ENCODE results near the gene RUBCNL.

The RUBCNL gene

GRCh38 chr13:46340011-46340410 is 47.0 kb downstream of the RUBCNL start:
- DNase-seq = no peak

DNA sequence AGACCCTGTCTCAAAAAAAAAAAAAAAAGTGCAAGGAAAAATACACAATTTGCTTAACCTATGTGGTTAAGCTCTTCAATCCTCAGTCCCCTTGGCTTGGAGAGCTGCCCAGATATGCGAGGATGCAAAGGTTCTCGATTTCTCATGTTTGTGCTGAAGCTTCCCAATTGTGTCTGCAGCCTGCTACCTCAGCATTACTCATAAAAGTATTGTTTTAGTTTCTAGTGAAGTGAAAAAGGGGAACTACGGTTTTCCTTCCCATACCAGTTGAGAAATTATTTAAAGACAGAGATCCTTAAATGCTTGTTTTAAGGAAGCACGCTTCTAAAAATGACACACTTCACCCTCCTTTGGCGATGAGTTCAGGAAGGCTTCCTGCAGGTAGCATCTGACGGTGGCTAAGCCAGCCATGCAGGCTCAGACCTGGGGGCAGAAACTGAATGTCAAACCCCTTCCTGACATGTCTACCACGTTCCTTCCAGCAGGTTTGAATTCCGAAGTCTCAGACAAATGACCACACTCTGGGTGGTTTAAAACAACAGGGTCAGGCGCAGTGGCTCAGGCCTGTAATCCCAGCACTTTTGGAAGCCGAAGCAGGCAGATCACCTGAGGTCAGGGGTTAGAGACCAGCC is 47.9 kb downstream of the RUBCNL start:
- no peak for DNase-seq

DNA sequence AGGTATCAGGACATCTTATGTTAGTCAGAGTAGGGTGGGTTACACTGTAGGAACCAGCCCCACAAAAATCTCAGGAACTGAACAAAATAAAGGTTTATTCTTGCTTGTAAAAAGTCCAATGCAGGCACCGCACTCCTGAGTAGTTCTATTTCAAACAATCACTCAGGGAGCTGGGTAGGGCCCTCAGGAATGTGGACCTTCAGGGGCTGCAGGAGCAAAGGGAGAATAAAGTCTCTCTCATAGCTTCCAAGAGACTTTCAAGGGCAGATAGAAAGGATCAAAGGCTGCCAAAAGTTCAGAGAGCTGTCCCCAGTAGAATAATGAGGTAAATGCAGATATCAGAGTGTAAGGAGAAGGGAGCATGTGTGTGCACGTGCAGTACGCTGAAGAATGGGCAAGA is 49.4 kb downstream of the RUBCNL start:
- no peak for DNase-seq

DNA sequence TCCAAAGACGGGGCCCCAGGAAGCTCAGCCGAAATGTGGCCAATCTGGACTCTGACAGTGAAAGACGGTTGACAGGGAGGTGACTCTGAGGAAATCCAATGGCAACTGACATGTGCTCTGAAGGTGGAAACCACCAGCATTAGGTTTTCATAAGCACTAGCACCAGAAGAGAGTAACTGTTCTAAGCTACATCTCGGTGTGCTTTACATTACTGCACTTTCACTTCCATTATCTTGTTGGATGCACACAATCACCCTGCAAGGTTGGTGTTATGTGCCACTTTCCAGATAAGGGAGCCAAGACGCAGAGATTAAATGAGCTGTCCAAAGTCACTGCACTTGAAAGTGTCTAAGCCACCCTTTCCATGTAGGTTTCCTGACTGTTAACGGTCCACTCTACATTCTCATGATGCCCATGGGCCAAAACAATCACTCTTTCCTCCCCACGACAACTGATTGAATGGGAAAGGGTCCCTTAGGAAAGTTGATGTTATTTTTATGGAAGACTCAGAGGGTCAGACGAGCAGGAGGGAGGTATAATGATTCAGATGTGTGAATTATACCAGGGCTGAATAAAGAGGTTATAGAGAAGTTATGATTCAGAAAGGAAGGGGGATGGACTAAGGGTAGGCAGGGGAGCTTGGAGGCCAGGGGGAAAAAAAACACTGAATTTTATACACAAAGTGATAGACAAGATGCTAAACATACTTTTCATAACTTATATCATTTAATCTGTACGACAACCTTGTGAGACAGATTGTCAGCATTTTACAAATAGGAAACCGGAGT is 52.8 kb downstream of the RUBCNL start:
- DNase-seq = no peak

DNA sequence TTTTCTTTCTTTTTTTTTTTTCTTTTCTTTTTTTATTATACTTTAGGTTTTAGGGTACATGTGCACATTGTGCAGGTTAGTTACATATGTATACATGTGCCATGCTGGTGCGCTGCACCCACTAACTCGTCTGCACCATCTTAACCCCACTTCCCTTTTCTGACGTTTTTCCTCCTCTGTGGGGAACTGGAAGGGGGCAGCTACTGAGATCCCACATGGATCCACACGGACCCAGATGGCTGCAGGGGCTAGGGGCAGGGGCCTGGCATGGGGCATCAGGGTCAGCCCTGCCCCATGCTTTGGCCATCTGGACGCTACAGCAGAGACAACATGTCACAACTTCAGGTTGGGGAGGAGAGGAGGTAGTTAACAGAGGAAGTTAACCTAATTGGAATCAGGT is 54.3 kb downstream of the RUBCNL start:
- no peak for DNase-seq

- no peak for DNase-seq
These were observed 57.4 kb downstream of the RUBCNL start for GRCh38 chr13:46329624-46330023.

- DNase-seq = no peak
These were observed 59.8 kb downstream of the RUBCNL start for GRCh38 chr13:46327246-46327645.

- no peak for DNase-seq
These were observed 62.1 kb downstream of the RUBCNL start for GRCh38 chr13:46324976-46325375.

DNA sequence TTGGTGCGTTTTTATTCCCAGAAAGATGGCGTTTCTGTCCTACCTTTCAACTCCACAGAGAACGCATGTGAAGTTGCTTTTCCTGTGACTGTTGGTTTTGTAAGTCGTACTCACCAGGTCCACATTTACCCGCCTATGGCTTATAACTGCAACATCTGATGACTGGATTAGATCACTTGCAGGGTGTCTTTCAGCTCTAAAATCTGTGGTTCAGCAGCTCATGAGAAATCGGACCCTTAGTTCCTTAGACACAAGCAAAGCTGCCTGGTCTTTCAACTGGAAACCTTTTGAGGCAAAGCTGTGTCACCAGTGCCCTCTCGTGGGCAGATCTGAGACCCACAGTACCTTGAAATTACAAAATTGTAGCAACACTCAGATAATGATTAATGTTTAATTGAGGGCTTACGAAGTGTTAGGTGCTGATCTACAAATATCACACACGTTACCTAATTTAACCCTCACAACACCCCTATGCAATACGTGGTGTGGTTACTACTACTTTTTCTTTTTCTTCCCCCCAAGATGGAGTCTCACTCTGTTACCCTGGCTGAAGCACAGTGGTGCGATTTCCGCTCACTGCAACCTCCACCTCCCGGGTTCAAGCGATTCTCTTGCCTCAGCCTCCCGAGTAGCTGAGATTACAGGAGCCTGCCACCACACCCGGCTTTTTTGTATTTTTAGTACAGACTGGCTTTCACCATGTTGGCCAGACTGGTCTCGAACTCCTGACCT is 65.4 kb downstream of the RUBCNL start:
- no peak for DNase-seq

DNA sequence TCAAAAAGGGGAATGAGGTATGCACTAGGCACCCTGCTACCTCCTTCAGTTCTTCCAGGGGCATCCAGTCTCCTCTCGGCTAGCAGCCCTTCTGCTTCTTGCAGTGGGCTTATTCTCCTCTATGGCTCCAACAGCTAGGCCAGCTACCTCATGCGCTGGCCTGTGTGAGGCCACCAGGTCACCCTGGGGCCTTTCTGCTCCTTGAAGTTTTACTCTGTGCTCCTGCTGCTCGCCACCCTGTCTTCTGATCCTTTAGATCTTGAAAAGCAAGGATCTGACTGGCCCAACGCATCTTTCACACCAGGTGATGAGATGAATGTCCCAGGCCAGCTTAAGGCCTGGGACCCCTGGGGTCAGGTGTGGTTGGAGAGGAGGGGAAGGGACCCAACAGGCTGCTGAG is 66.2 kb downstream of the RUBCNL start:
- DNase-seq = no peak

DNA sequence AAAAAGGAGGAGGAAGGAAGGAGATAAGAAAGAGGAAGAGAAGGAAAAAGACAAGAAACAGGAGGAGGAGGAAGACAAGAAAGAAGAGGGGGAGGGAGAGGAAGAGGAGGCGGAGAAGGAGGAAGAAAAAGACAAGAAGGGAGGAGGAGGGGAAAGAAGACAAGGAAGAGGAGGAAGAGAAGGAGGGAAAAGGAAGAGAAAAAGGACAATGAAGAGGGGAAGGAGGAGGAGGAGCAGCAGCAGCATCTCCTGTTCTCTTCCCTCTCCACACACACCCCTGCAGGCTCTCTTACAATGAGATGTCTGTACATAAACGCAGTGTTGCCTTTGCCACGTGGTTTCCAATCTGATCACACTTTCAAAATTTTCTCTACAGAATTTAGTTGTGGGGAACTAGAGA is 66.6 kb downstream of the RUBCNL start:
- no peak for DNase-seq

GRCh38 chr13:46318986-46319385 is 68.1 kb downstream of the RUBCNL start:
- DNase-seq = no peak

DNA sequence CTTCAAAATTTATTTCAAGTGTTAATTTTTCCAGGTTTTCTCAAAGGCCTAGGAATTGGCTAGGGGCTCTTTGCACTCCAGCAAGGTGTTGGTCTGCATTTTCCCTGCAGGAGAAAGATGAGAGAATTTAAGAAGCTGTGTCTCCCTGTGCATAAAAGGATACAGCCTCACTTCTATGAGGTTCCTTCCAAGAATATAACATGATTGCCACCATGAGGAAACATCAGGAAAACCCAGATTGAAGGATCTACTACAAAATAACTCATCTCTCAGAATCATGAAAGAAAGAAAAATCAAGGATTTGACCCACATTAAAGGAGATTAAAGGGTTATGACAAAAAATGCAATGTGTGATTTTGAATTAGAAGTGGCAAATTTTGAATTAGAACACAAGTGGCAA is 69.9 kb downstream of the RUBCNL start:
- DNase-seq = no peak

DNA sequence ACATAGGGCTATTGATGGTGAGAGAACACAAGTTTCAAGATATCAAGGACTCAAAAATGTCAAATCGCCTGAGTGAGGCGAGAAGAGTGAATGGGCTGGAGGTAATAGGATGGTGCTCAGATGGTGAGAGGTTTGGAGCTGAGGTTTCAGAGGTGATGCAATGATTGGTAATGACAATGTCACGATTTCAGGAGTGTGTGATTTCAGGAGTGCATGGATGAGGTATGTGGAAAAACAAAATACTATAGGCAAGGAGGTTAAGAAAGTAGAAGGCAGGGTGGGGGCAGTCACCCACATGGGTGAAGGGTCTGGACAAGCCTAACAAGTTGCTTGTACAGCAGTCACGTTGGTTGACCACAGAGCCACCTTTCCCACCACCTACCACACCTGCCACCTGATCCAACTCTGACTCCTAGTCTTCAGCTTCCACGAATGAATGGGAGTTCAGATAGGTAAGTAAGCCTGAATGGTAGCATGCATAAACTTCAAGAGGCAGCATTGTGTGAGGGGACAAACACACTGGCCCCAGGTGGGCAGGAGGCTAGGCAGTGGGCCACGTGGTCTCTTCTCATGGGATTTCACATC is 71.5 kb downstream of the RUBCNL start:
- DNase-seq = no peak

DNA sequence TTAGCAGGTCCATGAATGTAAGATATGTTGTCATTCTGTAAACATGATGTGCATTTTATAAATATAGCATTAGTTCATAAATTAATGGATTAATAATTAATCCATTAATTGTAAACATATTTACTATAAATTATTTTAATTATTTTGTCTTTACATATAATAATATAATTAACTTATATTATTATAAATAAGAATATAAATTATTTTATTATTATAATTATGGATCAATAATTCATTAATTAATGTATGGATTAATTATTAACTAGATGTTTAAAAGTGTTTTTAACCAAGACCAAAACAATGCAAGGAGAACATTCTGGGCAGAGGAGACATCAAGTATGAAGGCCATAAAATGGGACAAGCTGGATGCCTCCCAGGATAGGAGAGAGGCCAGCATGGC is 72.0 kb downstream of the RUBCNL start:
- DNase-seq = no peak

DNA sequence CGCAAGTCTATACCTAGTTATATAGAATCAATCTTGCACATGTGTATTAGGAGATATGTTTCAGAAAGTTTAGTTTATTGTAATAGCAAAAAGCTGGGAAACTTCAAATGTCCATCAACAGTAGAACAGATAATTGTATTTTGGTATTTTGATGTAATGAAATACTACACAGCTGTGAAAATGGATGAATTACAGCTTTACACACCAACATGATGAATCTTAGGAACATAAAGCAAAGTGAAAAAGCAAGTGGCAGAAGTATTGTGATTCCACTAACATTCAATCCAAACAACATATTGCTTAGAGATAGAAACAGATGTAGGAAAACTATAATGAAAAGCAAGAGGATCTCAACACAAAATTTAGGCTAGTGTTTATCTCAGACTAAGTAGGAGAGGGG is 72.5 kb downstream of the RUBCNL start:
- no peak for DNase-seq

- DNase-seq = no peak
These were observed 73.4 kb downstream of the RUBCNL start for GRCh38 chr13:46313432-46314257.

DNA sequence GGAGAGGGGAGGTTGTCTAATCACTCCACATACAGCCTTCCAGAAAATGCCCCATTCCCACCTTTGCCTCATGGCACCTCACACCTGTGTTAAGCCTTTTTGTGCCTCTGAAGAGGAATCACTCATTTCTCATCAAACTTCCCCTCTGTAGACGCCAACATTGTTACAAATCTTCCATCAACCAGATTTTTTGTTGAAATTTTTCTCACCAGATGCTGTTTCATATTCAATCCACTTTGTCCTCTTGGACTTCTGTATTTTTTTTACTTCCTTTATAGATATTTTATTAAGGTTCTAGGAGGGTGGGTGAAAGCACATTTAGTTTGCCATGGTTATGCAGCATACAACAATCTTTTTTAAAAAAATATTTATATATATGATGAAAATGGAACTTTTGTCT is 74.0 kb downstream of the RUBCNL start:
- no peak for DNase-seq

GRCh38 chr13:46311217-46311616 is 75.8 kb downstream of the RUBCNL start:
- no peak for DNase-seq

DNA sequence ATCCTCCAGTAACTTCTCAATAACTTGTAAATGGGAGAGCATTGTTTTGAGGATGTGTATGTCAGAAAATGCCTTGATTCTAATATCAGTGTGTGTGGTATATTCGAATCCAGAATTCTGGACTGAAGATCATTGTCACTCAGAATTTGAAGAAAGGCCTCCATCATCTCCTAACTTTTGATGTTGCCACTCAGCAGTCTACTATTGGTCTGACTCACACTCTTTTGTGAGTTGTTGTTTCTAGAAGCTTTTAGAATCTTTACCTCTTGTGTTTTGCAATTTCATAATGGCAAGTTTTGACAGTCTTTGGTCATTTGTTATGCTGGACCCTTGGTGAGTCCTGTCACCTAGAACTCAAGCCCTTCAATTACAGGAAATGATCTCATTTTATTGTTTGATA is 77.0 kb downstream of the RUBCNL start:
- no peak for DNase-seq

DNA sequence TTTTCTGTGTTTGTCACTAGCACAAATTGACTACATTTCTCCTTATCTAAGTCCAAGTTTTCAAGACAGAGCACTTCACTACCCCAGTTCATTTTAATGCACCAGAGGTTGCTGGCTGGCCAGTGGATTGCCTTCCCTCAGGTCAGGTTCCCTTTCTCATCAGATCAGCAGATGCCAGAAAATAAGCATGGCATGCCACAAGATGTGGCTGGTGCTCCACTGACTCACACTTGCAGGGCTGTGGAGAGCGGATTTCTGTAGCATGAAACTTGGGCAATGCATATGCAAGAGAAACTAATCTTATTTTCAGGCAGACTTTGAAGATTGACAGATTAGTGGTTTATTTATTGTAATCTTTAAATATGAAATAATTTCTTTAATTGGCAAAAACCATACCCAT is 79.5 kb downstream of the RUBCNL start:
- no peak for DNase-seq

GRCh38 chr13:46304546-46304945 is 82.5 kb downstream of the RUBCNL start:
- DNase-seq = no peak

Measured in NCI-H510A treated with DMSO at 0.1 percent for 48 hours (cell line).